Activated gamma-delta T cell (primary cell): ENCODE data around the gene WDR82.

Experiments
- DNase-seq: peaks from one replicate; lab custom pipeline; 2025; lab: John Stamatoyannopoulos, UW

The WDR82 gene

GRCh38 chr3:52256622-52257021 is 21.8 kb downstream of the WDR82 start:
- DNase-seq = no peak

GRCh38 chr3:52256159-52256558 is 22.3 kb downstream of the WDR82 start:
- no peak for DNase-seq

GRCh38 chr3:52254608-52255007 is 23.8 kb downstream of the WDR82 start:
- no peak for DNase-seq

- DNase-seq = peak; percentile 39
Observed at GRCh38 chr3:52253314-52254304, 24.8 kb downstream of the WDR82 start.

- DNase-seq = no peak
Observed at GRCh38 chr3:52250122-52250521, 28.3 kb downstream of the WDR82 start.

- DNase-seq = no peak
Observed at GRCh38 chr3:52249683-52250082, 28.8 kb downstream of the WDR82 start.

GRCh38 chr3:52248816-52249547 is 29.5 kb downstream of the WDR82 start:
- DNase-seq = no peak

- no peak for DNase-seq
Observed at GRCh38 chr3:52248165-52248541, 30.3 kb downstream of the WDR82 start.

- no peak for DNase-seq
Observed at GRCh38 chr3:52247409-52248164, 30.9 kb downstream of the WDR82 start.

GRCh38 chr3:52246728-52247408 is 31.6 kb downstream of the WDR82 start:
- DNase-seq = no peak

- no peak for DNase-seq
Observed at GRCh38 chr3:52246264-52246620, 32.2 kb downstream of the WDR82 start.

GRCh38 chr3:52245322-52246263 is 32.9 kb downstream of the WDR82 start, which contains the start of gene PPM1M:
PPM1M (plus strand) TSS chr3:52245759; CDS start chr3:52245825, 66 bp downstream.
- peak; percentile 72 for DNase-seq

GRCh38 chr3:52243791-52244628 is 34.4 kb downstream of the WDR82 start:
- no peak for DNase-seq

GRCh38 chr3:52242039-52242438 is 36.4 kb downstream of the WDR82 start:
- no peak for DNase-seq

GRCh38 chr3:52240886-52241370 is 37.5 kb downstream of the WDR82 start:
- DNase-seq = no peak

GRCh38 chr3:52240059-52240885 is 38.2 kb downstream of the WDR82 start:
- DNase-seq = no peak

GRCh38 chr3:52238761-52239701 is 39.4 kb downstream of the WDR82 start, which contains the start of gene TWF2:
TWF2 (minus strand) TSS chr3:52239158; CDS start chr3:52239016, 142 bp downstream.
- DNase-seq = peak; percentile 78
